Common myeloid progenitor, CD34-positive (primary cell): ENCODE data around the gene OR6Q1.
A peak's percentile ranks its signal among the peaks of the same experiment; 100 is the strongest.

ENCODE experiments used
- CTCF ChIA-PET: fragments of 350-600 bp; sonication (Branson Sonifier 250); formaldehyde crosslinking; loops from one replicate; lab custom pipeline; 2021; ENCODE audit warnings: antibody characterized with exemption; lab: Charles Lee
- POLR2A ChIA-PET: fragments of 350-600 bp; sonication (Branson Sonifier 250); formaldehyde crosslinking; loops from one replicate; lab custom pipeline; 2021; ENCODE audit warnings: antibody characterized with exemption; lab: Charles Lee
- DNase-seq, 3 donors: peaks; one replicate each; pipeline versions ENCODE4 v3.0.0 to v3.0.0-alpha.2; 2013
- H3K27ac ChIP-seq, 2 experiments: 1 replicate in 1 of 2; 2 replicates in 1 of 2; pipeline ENCODE4 v1.7.0; 2013; ENCODE audit warnings: inconsistent platforms in 2 of 2, low read length in 2 of 2, mild to moderate bottlenecking in 2 of 2, low read depth in 1 of 2, moderate library complexity in 1 of 2; ENCODE audit not compliant: severe bottlenecking in 2 of 2, insufficient read depth in 1 of 2, poor library complexity in 1 of 2
- H3K27me3 ChIP-seq, 5 experiments: replicated peaks in 2 of 5; 1 replicate in 3 of 5; 2 replicates in 2 of 5; pipeline versions ENCODE4 v1.6.1 to v1.7.0; 2013; ENCODE audit warnings: low read length in 4 of 5, mild to moderate bottlenecking in 2 of 5, moderate library complexity in 2 of 5, inconsistent platforms in 1 of 5; ENCODE audit not compliant: insufficient read depth in 5 of 5, control insufficient read depth in 4 of 5
- H3K36me3 ChIP-seq, 4 experiments: 1 replicate in 2 of 4; 2 replicates in 2 of 4; pipeline versions ENCODE4 v1.6.1 to v1.7.0; 2013; ENCODE audit warnings: low read length in 3 of 4, control low read depth in 1 of 4, mild to moderate bottlenecking in 1 of 4; ENCODE audit not compliant: control insufficient read depth in 4 of 4, insufficient read depth in 4 of 4
- H3K4me1 ChIP-seq, 4 experiments: 1 replicate in 3 of 4; 2 replicates in 1 of 4; pipeline versions ENCODE4 v1.6.1 to v1.7.1; 2013; ENCODE audit warnings: low read length in 3 of 4, mild to moderate bottlenecking in 3 of 4, control low read depth in 1 of 4, inconsistent platforms in 1 of 4, moderate library complexity in 1 of 4; ENCODE audit not compliant: control insufficient read depth in 4 of 4, insufficient read depth in 4 of 4; ENCODE audit errors: control extremely low read depth in 1 of 4
- H3K4me3 ChIP-seq, 7 experiments: 1 replicate in 4 of 7; 2 replicates in 3 of 7; pipeline versions ENCODE4 v1.5.1 to v1.7.0; 2013; ENCODE audit warnings: mild to moderate bottlenecking in 7 of 7, low read length in 6 of 7, moderate library complexity in 6 of 7, inconsistent platforms in 2 of 7, low read depth in 2 of 7, control low read depth in 1 of 7; ENCODE audit not compliant: insufficient read depth in 4 of 7, control insufficient read depth in 1 of 7; ENCODE audit errors: extremely low read depth in 1 of 7
- H3K9me3 ChIP-seq, 5 experiments: 1 replicate in 4 of 5; 2 replicates in 1 of 5; pipeline versions ENCODE4 v1.6.1 to v1.7.1; 2013; ENCODE audit warnings: low read length in 4 of 5, mild to moderate bottlenecking in 2 of 5, inconsistent platforms in 1 of 5, low read depth in 1 of 5, moderate library complexity in 1 of 5; ENCODE audit not compliant: control insufficient read depth in 4 of 5, insufficient read depth in 2 of 5; ENCODE audit errors: control extremely low read depth in 1 of 5
- WGBS: methylation state at CpG from one replicate; pipeline ENCODE4 v1.1.5; 2013; ENCODE audit not compliant: insufficient coverage; 5-methylcytosine and 5-hydroxymethylcytosine counted together

OR6Q1 gene

DNA sequence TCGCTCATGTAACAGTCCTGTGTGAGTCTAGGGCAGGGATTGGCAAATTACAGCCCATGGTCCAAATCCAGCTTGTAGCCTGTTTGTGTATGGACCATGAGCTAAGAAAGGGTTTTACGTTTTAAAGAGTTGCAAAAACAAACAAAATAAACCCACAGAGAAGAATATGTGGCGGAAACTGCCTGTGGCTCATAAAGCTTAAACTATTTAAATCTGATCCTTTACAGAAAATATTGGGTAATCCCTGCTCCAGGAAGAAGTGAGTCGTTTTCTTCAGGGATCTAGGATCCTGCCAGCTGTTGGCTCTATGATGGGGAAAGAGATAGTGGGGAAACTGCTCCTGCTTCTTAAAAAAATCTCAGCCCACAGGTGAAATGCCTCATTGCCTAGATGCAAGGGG is 3.4 kb upstream of the OR6Q1 start:
- H3K4me1 ChIP-seq = no peaks in the 10 kb centered on the region
- no peak for DNase-seq
- H3K36me3 ChIP-seq = no peaks in the 10 kb centered on the region
- CTCF ChIA-PET = no interaction called here
- no peak overlapping the region for H3K27ac ChIP-seq
- 71% methylated on average over 2 of the region's 4 CpGs for WGBS
- H3K27me3 ChIP-seq = no peaks in the 10 kb centered on the region
- POLR2A ChIA-PET = no interaction called here
- H3K4me3 ChIP-seq = no peak overlapping the region
- H3K9me3 ChIP-seq = peaks cover 0 to 3% (median 0%) of the 10 kb centered on the region in 5 experiments

DNA sequence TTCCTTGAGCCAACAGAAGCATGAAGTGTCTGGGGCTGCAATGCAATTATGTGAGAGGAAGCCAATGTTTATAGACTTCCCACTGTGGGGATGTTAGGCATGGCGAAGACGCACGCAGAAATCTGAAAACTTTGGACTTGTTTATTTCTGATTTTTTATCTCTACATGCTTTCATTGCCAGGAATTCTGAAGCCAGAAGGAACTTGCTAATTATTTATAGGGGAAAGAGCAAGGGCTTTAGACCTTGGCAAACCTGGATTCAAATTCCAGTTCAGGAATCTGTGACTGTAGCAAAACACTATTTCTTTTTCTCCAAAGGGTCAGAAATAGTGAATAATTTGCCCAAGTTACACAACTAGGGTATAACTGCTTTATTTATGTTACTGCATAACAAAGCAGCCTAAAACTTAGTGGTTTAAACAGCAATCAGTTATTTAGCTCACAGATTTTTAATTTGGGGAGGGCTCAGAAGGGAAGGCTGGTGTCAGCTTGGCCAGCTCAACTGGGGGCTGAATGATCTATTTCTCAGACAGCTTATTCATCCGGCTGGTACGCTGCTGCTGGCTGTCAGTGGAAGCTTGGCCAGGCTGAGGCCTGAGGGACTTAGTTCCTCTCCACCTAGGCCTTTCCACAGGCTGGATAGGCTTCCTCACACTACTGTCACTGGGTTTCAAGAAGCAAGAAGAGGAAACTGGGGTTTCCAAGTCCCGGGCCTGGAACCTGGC is 1.9 kb upstream of the OR6Q1 start:
- CTCF ChIA-PET = no interaction called here
- peak in 2 of 3 donors; percentile 1 to 2 for DNase-seq
- Histone ChIP-seq H3K4me1 (no peaks in the 10 kb centered on the region), H3K36me3 (no peaks in the 10 kb centered on the region), H3K27me3 (no peaks in the 10 kb centered on the region), H3K27ac (no peak overlapping the region), H3K9me3 (peaks cover 0 to 3% (median 0%) of the 10 kb centered on the region in 5 experiments), H3K4me3 (no peak overlapping the region)
- WGBS = 100% methylated on average over 1 of the region's 6 CpGs
- POLR2A ChIA-PET = no interaction called here

DNA sequence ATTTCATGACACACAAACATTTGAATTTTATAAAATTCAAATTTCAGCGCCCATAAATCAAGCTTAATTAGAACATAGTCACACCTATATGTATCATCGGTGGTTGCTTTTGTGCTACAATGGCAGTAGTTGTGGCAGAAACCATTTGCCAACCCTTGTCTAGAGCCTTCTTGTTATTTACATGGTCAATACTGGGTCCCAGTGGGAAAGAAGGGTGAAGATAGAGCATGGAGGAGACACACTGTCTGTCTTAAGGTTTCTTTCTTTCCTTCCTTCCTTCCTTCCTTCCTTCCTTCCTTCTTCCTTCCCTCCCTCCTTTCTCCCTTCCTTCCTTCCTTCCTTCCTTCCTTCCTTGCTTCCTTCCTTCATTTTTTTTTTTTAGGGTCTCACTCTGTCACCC is 3.7 kb downstream of the OR6Q1 start:
- no CpG with 5 or more reads among the region's 2 CpGs for WGBS
- ChIA-PET CTCF (no interaction called here), POLR2A (no interaction called here)
- Histone ChIP-seq H3K27me3 (no peaks in the 10 kb centered on the region), H3K27ac (no peak overlapping the region), H3K9me3 (peaks cover 0 to 8% (median 0%) of the 10 kb centered on the region in 5 experiments), H3K36me3 (no peaks in the 10 kb centered on the region), H3K4me1 (no peaks in the 10 kb centered on the region), H3K4me3 (no peak overlapping the region)
- DNase-seq = no peak

DNA sequence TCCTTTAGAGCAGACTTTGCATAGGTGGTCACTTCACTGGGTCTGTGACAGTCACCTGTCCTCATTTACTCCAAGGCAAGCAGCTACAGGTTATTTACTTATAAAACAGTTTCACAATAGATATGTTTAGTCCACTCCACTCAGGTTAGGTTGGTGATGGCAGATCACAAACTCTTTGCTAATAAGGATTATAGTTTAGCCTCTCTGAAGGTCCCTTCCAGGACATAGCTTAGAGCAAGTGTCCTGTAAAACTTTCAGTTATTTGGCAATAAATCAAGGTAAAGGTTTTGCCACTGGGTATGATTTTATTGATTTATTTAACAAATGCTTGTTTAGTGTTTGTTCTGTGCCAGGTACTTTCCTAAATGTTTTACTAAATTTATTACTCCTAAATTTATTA is 8.8 kb downstream of the OR6Q1 start:
- no peaks in the 10 kb centered on the region for H3K36me3 ChIP-seq
- POLR2A ChIA-PET = no interaction called here
- no peaks in the 10 kb centered on the region for H3K4me1 ChIP-seq
- no peak for DNase-seq
- no peak overlapping the region for H3K27ac ChIP-seq
- H3K9me3 ChIP-seq = peaks cover 0 to 6% (median 0%) of the 10 kb centered on the region in 5 experiments
- no peak overlapping the region for H3K4me3 ChIP-seq
- CTCF ChIA-PET = no interaction called here
- H3K27me3 ChIP-seq = no peaks in the 10 kb centered on the region

DNA sequence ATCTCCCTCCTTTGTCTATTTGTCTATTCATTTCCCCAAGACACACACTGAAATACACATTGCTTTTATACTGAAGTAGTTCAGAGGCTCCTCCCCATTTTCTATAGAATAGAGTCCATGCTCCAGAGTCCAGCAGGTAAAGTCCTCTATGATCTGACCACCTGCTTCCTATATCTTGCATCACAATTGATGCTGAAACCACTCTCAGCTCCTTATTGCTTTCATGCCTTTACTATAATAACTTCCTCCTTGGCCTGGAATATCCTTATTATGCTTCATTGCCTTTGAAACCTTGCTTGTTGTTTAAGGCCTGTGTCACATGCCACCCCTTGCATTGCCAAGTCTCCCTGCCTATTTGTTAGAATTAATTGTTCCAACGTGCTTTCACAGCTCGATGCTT is 12.6 kb downstream of the OR6Q1 start:
- Histone ChIP-seq H3K4me3 (no peak overlapping the region), H3K36me3 (no peaks in the 10 kb centered on the region), H3K27ac (no peak overlapping the region), H3K27me3 (no peaks in the 10 kb centered on the region), H3K9me3 (no peaks in the 10 kb centered on the region), H3K4me1 (no peaks in the 10 kb centered on the region)
- ChIA-PET CTCF (interaction anchor here (0.7 kb wide), 1 partner anchor 8 kb away, joined by 3 read pairs; no protein-coding TSS in a partner anchor), POLR2A (no interaction called here)
- DNase-seq = no peak
- no CpG with 5 or more reads among the region's 2 CpGs for WGBS

DNA sequence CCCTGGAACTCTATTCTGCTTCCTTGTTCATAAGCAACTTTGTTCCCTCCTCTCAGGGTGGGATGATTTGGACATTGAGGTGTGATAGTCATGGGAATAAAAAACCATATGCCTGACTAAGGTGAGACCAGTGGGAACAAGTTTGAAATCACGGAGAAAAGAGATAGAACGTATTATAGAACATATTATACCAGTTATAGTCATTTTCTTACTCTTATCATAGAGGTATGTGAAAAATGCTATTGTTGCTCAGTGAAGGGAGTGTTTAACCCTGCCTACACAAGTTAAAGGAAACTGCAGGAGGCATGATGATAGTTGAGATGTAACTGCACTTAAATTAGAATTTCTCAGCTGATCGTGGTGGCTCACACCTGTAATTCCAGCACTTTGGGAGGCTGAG is 15.5 kb downstream of the OR6Q1 start:
- H3K27me3 ChIP-seq = no peaks in the 10 kb centered on the region
- no peak overlapping the region for H3K27ac ChIP-seq
- H3K4me1 ChIP-seq = no peaks in the 10 kb centered on the region
- no peak overlapping the region for H3K4me3 ChIP-seq
- POLR2A ChIA-PET = no interaction called here
- CTCF ChIA-PET = no interaction called here
- no peaks in the 10 kb centered on the region for H3K36me3 ChIP-seq
- no peak for DNase-seq
- 100% methylated on average over 1 of the region's 3 CpGs for WGBS
- no peaks in the 10 kb centered on the region for H3K9me3 ChIP-seq

DNA sequence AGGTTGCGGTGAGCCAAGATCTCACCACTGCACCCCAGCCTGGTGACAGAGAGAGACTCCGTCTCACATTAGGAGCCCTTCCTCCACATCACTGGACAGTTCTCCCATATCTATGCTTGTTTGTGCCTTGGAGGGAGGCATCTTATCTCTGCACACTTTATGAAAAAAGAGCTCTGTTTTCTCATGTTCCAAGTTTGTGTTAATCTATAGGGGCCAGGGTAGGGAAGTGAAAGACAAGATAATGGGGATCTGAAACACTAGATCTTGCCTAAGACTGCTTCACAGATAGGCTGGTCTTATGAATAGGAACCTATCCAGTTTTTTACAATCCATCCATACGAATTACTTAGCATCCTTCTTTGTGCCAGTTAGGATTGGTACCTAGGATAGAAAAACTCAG is 17.1 kb downstream of the OR6Q1 start:
- DNase-seq = no peak

More for the DNA sequence above, 17.1 kb downstream of the OR6Q1 start:
- no peak overlapping the region for H3K27ac ChIP-seq
- ChIA-PET CTCF (no interaction called here), POLR2A (no interaction called here)
- no peak overlapping the region for H3K4me3 ChIP-seq
- H3K27me3 ChIP-seq = no peaks in the 10 kb centered on the region
- H3K4me1 ChIP-seq = no peaks in the 10 kb centered on the region
- H3K36me3 ChIP-seq = no peaks in the 10 kb centered on the region
- no peaks in the 10 kb centered on the region for H3K9me3 ChIP-seq
- 100% methylated on average over 1 of the region's 3 CpGs for WGBS
